Measurements from ENCODE around the gene ZMYND8.

ZMYND8 gene

GRCh38 chr20:47217482-47218446 lies 138.7 kb downstream of the ZMYND8 start:
- Histone ChIP-seq H3K36me3 (ENCODE audit: control insufficient read depth in 2 of 2, insufficient read depth in 2 of 2, low read length in 2 of 2) (peaks cover 12 to 27% of the 10 kb centered on the region in 2 donors), H3K9ac (ENCODE audit: low read length in 2 of 2) (peak overlapping the region in 1 of 2 donors; percentile 21), H3K9me3 (ENCODE audit: control insufficient read depth in 2 of 2, low read length in 2 of 2) (no peaks in the 10 kb centered on the region), H3K27me3 (ENCODE audit: control insufficient read depth in 1 of 2, insufficient read depth in 2 of 2, low read length in 2 of 2) (no peaks in the 10 kb centered on the region), H3K27ac (ENCODE audit: low read length) (no peak overlapping the region), H3K4me1 (ENCODE audit: control insufficient read depth, insufficient read depth, low read length) (peaks cover 5% of the 10 kb centered on the region), H3K4me3 (ENCODE audit: low read length in 2 of 2) (no peak overlapping the region)

DNA sequence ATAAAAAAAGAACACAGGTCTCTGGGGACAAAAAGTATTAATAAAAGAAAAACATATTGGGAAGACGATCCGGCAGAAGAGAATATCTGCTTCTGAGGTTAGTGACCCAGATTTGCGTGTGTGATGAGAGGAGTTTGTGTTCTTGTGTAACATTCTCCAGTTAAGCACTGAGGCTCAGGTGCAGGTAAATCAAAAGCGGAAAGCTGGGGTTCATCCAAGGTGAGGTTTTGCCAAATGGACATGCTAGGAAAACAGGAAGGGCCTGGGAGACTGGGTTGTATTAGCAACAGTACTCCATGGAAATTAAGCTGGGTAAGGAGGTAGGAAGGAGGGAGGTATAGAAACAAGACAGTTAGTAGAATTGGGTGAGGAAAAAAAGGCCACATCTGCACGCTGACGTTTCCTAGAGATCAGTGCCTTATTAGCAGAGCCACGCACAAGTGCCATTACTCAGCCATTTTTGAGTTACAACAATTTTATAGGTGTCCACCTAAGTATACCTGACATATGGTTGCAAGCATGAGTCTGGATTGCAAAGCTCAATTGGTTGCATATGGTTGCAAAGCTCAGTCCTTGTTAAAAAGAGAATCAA lies 139.6 kb downstream of the ZMYND8 start:
- Histone ChIP-seq H3K4me3 (ENCODE audit: low read length in 2 of 2) (no peak overlapping the region), H3K9ac (ENCODE audit: low read length in 2 of 2) (no peak overlapping the region), H3K27ac (ENCODE audit: low read length) (no peak overlapping the region), H3K4me1 (ENCODE audit: control insufficient read depth, insufficient read depth, low read length) (peaks cover 5% of the 10 kb centered on the region), H3K36me3 (ENCODE audit: control insufficient read depth in 2 of 2, insufficient read depth in 2 of 2, low read length in 2 of 2) (peaks cover 20 to 31% of the 10 kb centered on the region in 2 donors), H3K27me3 (ENCODE audit: control insufficient read depth in 1 of 2, insufficient read depth in 2 of 2, low read length in 2 of 2) (no peaks in the 10 kb centered on the region), H3K9me3 (ENCODE audit: control insufficient read depth in 2 of 2, low read length in 2 of 2) (no peaks in the 10 kb centered on the region)

GRCh38 chr20:47215653-47216397 lies 140.7 kb downstream of the ZMYND8 start:
- Histone ChIP-seq H3K27ac (ENCODE audit: low read length) (no peak overlapping the region), H3K4me3 (ENCODE audit: low read length in 2 of 2) (no peak overlapping the region), H3K9ac (ENCODE audit: low read length in 2 of 2) (no peak overlapping the region), H3K9me3 (ENCODE audit: control insufficient read depth in 2 of 2, low read length in 2 of 2) (no peaks in the 10 kb centered on the region), H3K36me3 (ENCODE audit: control insufficient read depth in 2 of 2, insufficient read depth in 2 of 2, low read length in 2 of 2) (peaks cover 27 to 34% of the 10 kb centered on the region in 2 donors), H3K27me3 (ENCODE audit: control insufficient read depth in 1 of 2, insufficient read depth in 2 of 2, low read length in 2 of 2) (no peaks in the 10 kb centered on the region), H3K4me1 (ENCODE audit: control insufficient read depth, insufficient read depth, low read length) (peaks cover 5% of the 10 kb centered on the region)

DNA sequence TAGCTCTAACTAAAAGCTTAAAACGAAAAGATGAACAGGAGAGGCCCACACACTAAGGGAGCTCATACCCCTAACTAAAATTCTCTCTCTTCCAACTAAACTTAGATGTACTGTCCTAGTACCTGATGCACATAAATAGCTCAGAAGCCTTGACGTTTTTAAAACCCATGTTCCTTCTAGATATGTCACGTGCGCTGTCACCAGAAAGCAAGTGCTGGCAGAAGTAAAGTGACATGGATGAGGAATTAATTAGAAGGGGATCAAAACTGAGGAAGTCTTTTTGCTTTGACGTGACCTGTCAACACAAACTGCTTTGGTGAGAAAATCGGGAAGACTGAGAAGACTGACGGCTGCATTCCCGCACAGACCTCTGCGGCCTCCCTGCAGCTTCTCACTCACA lies 142.5 kb downstream of the ZMYND8 start:
- H3K9me3 ChIP-seq (ENCODE audit: control insufficient read depth in 2 of 2, low read length in 2 of 2), result no peaks in the 10 kb centered on the region
- no peak overlapping the region for H3K27ac ChIP-seq (ENCODE audit: low read length)
- H3K4me3 ChIP-seq (ENCODE audit: low read length in 2 of 2), result no peak overlapping the region
- H3K4me1 ChIP-seq (ENCODE audit: control insufficient read depth, insufficient read depth, low read length), result peaks cover 5% of the 10 kb centered on the region
- H3K9ac ChIP-seq (ENCODE audit: low read length in 2 of 2), result no peak overlapping the region
- H3K27me3 ChIP-seq (ENCODE audit: control insufficient read depth in 1 of 2, insufficient read depth in 2 of 2, low read length in 2 of 2), result no peaks in the 10 kb centered on the region
- H3K36me3 ChIP-seq (ENCODE audit: control insufficient read depth in 2 of 2, insufficient read depth in 2 of 2, low read length in 2 of 2), result peaks cover 39 to 42% of the 10 kb centered on the region in 2 donors

GRCh38 chr20:47212606-47213207 lies 143.8 kb downstream of the ZMYND8 start:
- Histone ChIP-seq H3K27me3 (ENCODE audit: control insufficient read depth in 1 of 2, insufficient read depth in 2 of 2, low read length in 2 of 2) (no peaks in the 10 kb centered on the region), H3K36me3 (ENCODE audit: control insufficient read depth in 2 of 2, insufficient read depth in 2 of 2, low read length in 2 of 2) (peaks cover 39 to 49% of the 10 kb centered on the region in 2 donors), H3K9me3 (ENCODE audit: control insufficient read depth in 2 of 2, low read length in 2 of 2) (no peaks in the 10 kb centered on the region), H3K4me3 (ENCODE audit: low read length in 2 of 2) (no peak overlapping the region), H3K4me1 (ENCODE audit: control insufficient read depth, insufficient read depth, low read length) (peaks cover under 1% of the 10 kb centered on the region), H3K9ac (ENCODE audit: low read length in 2 of 2) (no peak overlapping the region), H3K27ac (ENCODE audit: low read length) (no peak overlapping the region)

- peaks cover 34 to 45% of the 10 kb centered on the region in 2 donors for H3K36me3 ChIP-seq (ENCODE audit: control insufficient read depth in 2 of 2, insufficient read depth in 2 of 2, low read length in 2 of 2)
- no peaks in the 10 kb centered on the region for H3K9me3 ChIP-seq (ENCODE audit: control insufficient read depth in 2 of 2, low read length in 2 of 2)
- no peak overlapping the region for H3K27ac ChIP-seq (ENCODE audit: low read length)
- H3K4me1 ChIP-seq (ENCODE audit: control insufficient read depth, insufficient read depth, low read length), result no peaks in the 10 kb centered on the region
- no peak overlapping the region for H3K9ac ChIP-seq (ENCODE audit: low read length in 2 of 2)
- H3K4me3 ChIP-seq (ENCODE audit: low read length in 2 of 2), result no peak overlapping the region
- no peaks in the 10 kb centered on the region for H3K27me3 ChIP-seq (ENCODE audit: control insufficient read depth in 1 of 2, insufficient read depth in 2 of 2, low read length in 2 of 2)
Measured at GRCh38 chr20:47211036-47211435, 145.5 kb downstream of the ZMYND8 start.

- H3K27ac ChIP-seq (ENCODE audit: low read length), result no peak overlapping the region
- peaks cover 31 to 45% of the 10 kb centered on the region in 2 donors for H3K36me3 ChIP-seq (ENCODE audit: control insufficient read depth in 2 of 2, insufficient read depth in 2 of 2, low read length in 2 of 2)
- no peaks in the 10 kb centered on the region for H3K27me3 ChIP-seq (ENCODE audit: control insufficient read depth in 1 of 2, insufficient read depth in 2 of 2, low read length in 2 of 2)
- H3K9me3 ChIP-seq (ENCODE audit: control insufficient read depth in 2 of 2, low read length in 2 of 2), result no peaks in the 10 kb centered on the region
- no peak overlapping the region for H3K4me3 ChIP-seq (ENCODE audit: low read length in 2 of 2)
- H3K4me1 ChIP-seq (ENCODE audit: control insufficient read depth, insufficient read depth, low read length), result peaks cover 3% of the 10 kb centered on the region
- no peak overlapping the region for H3K9ac ChIP-seq (ENCODE audit: low read length in 2 of 2)
Measured at GRCh38 chr20:47210470-47210869, 146.0 kb downstream of the ZMYND8 start.

DNA sequence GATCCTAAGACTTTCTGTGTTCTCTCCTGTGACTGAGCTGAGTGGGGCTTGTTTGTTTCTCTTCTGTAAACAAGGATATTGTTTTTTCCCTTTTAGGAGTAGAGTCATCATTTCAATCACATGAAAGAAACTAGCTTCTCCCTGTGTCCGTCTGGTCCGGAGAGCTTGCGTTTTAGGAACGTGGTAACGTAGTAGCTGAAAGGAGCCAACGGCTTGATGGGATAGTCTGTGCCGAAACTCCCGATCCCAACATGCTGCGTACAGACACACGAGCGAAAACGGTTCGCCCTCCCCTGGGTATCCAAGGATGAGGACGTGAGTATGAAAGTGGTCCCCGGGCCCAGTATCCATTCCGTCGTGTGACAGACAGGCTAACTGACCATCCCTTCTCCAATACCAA lies 146.5 kb downstream of the ZMYND8 start:
- Histone ChIP-seq H3K4me3 (ENCODE audit: low read length in 2 of 2) (no peak overlapping the region), H3K27ac (ENCODE audit: low read length) (no peak overlapping the region), H3K4me1 (ENCODE audit: control insufficient read depth, insufficient read depth, low read length) (peaks cover 3% of the 10 kb centered on the region), H3K36me3 (ENCODE audit: control insufficient read depth in 2 of 2, insufficient read depth in 2 of 2, low read length in 2 of 2) (peaks cover 31 to 45% of the 10 kb centered on the region in 2 donors), H3K9ac (ENCODE audit: low read length in 2 of 2) (no peak overlapping the region), H3K27me3 (ENCODE audit: control insufficient read depth in 1 of 2, insufficient read depth in 2 of 2, low read length in 2 of 2) (no peaks in the 10 kb centered on the region), H3K9me3 (ENCODE audit: control insufficient read depth in 2 of 2, low read length in 2 of 2) (no peaks in the 10 kb centered on the region)

GRCh38 chr20:47208534-47209174 lies 147.8 kb downstream of the ZMYND8 start:
- Histone ChIP-seq H3K27me3 (ENCODE audit: control insufficient read depth in 1 of 2, insufficient read depth in 2 of 2, low read length in 2 of 2) (no peaks in the 10 kb centered on the region), H3K4me1 (ENCODE audit: control insufficient read depth, insufficient read depth, low read length) (peaks cover 3% of the 10 kb centered on the region), H3K4me3 (ENCODE audit: low read length in 2 of 2) (no peak overlapping the region), H3K9me3 (ENCODE audit: control insufficient read depth in 2 of 2, low read length in 2 of 2) (no peaks in the 10 kb centered on the region), H3K36me3 (ENCODE audit: control insufficient read depth in 2 of 2, insufficient read depth in 2 of 2, low read length in 2 of 2) (peaks cover 27 to 45% of the 10 kb centered on the region in 2 donors), H3K9ac (ENCODE audit: low read length in 2 of 2) (no peak overlapping the region), H3K27ac (ENCODE audit: low read length) (no peak overlapping the region)
